Measurements from ENCODE around the gene RABL2A.
"Not testable (repeated sequence)": the region's sequence is repeated elsewhere in the genome, so short reads cannot be mapped to it uniquely, and the experiment has no call there.

The RABL2A gene

DNA sequence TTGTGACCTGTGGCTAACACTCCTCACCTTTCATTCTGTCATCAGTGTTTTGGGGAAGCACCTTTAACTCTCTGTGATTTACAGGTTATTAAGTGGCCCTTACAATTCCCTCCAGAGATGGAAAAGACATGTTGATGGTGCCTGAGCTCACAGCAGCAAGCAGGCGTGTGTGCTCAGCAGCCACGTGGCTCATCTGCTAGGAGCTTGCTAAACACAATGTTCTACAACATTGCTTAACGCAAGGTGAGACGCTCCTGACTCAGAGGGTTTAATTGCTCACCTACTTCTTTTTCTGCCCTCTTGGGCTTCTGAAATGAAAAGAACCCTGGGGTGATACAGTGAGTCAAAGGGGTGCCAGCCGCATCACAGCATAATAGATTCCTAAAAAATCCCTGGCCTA, 6.1 kb upstream of the RABL2A start:
- not testable (repeated sequence) for DNase-seq

DNA sequence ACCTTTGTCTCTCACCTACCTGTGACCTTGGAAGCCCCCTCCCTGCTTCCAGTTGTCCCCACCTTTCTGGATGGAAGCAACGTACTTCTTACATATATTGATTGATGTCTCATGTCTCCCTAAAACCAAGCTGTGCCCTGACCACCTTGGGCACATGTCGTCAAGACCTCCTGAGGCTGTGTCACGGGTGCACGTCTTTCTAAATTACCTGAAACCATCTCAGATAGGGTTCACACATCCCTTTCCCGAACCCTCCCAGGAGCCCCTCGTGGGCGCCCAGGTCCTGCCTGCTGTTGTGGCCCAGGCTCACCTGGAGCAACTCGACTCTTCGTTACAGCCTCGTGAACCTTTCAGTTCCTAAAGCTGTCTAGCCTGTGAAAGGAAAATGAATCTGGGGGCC, 1.2 kb upstream of the RABL2A start:
- not testable (repeated sequence) for DNase-seq

DNA sequence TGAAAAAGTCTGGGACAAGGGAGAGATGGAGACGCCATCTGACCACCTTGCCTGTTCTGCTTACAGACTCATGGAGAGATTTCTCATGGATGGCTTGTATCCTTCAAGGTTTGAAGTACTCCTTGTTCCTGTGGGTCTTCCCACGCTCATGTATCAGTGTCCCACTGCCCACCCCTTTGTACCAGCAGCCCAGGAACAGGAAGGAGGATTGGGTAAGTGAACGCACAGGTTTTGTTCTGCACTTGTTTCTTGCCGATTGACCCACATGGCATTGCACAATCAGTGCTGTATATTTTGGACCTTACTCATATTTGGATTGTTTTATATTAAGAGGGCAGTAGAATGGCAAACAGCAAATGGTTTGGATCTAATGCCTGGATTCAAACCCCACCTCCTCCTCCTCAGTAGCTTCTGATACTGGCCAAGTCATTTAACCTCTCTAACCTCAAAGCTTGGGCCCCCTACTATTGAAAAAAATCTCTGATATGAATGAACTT, 5.8 kb downstream of the RABL2A start:
- not testable (repeated sequence) for DNase-seq

DNA sequence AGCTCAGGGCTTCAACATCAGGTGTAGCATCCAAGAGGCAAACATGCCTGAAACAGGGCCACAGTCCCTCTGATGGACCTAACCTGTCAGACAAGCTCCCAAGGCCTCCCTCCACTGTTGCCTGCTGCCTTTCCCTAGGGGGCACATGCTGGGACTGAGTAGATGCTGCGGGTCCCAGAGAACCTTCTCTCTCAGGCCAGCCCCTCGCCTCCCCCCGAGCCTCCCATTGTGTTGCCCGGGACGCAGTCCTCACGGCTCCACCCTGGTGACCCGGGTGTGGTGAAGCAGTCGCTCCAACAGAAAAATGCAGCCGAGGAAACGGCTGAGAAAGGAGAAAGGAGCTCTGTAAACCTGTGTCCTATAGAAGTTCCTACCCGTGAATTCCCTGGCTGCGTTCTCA, 8.3 kb downstream of the RABL2A start:
- DNase-seq, result not testable (repeated sequence)

DNA sequence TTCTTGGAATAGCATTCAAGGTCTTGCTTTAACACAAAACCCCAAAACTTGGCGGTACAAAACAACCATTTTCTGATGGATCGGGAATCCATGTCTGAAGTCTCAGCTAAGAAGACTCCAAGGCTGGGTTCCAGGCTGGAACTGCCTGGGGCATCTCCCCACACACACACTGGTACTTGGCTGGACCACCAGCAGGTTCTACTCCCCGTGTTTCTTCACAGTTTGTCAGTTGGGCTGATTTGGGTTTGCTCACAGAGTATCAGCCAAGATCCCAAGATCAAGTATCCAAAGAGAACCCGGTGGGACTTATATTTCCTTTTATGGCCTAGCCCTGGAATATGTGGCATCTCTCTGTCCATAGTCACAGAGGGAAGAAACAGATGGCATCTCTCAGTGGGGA, 9.2 kb downstream of the RABL2A start:
- not testable (repeated sequence) for DNase-seq

DNA sequence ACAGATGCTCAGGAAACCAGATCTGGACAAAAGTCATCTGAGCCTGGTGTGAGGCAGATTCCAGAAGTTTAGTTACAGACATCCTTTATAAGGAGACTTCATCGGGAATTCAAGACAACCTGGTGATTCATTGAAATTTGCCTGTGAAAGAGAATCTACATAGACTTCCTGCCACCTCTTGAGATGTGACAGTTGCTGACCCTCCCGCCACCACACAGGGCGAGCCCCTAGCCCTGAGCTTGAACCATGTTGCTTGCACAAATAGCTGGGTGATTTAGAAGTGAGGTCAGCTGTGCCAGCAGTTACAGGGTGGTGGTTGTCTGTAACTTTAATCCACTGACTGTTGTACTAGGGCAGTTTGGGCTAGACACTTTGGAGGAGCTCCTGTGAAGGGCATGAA, 11.0 kb downstream of the RABL2A start:
- not testable (repeated sequence) for DNase-seq

DNA sequence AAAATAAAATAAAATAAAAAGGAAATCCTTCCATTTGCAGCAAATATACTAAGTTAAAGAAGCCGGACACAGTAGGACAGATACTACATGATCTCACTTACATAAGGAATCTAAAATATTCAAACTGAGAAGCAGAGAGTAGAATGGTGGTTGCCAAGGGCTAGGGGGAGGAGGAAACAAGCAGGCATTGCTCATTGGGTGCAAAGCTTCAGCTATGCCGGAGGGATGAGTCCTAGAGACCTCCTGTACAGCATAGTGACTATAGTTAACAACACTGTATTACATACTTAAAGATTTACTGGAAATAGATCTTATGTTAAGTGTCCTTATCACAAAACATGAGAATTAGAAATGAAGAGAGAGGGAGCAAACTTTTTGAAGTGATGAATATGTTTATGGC, 19.2 kb downstream of the RABL2A start:
- not testable (repeated sequence) for DNase-seq

DNA sequence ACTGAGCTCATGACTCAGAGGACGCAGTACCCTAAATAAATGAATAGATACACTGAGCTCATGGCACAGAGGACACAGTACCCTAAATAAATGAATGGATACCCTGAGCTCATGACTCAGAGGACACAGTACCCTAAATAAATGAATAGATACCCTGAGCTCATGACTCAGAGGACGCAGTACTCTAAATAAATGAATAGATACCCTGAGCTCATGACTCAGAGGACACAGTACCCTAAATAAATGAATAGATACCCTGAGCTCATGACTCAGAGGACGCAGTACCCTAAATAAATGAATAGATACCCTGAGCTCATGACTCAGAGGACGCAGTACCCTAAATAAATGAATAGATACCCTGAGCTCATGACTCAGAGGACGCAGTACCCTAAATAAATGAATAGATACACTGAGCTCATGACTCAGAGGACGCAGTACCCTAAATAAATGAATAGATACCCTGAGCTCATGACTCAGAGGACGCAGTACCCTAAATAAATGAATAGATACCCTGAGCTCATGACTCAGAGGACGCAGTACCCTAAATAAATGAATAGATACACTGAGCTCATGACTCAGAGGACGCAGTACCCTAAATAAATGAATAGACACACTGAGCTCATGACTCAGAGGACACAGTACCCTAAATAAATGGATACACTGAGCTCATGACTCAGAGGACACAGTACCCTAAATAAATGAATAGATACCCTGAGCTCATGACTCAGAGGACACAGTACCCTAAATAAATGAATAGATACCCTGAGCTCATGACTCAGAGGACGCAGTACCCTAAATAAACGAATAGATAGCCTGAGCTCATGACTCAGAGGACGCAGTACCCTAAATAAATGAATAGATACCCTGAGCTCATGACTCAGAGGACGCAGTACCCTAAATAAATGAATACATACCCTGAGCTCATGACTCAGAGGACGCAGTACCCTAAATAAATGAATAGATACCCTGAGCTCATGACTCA, 24.1 kb downstream of the RABL2A start:
- DNase-seq, result not testable (repeated sequence)

DNA sequence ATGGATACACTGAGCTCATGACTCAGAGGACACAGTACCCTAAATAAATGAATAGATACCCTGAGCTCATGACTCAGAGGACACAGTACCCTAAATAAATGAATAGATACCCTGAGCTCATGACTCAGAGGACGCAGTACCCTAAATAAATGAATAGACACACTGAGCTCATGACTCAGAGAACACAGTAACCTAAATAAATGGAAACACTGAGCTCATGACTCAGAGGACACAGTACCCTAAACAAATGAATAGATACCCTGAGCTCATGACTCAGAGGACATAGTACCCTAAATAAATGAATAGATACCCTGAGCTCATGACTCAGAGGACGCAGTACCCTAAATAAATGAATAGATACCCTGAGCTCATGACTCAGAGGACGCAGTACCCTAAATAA, 25.5 kb downstream of the RABL2A start:
- not testable (repeated sequence) for DNase-seq

DNA sequence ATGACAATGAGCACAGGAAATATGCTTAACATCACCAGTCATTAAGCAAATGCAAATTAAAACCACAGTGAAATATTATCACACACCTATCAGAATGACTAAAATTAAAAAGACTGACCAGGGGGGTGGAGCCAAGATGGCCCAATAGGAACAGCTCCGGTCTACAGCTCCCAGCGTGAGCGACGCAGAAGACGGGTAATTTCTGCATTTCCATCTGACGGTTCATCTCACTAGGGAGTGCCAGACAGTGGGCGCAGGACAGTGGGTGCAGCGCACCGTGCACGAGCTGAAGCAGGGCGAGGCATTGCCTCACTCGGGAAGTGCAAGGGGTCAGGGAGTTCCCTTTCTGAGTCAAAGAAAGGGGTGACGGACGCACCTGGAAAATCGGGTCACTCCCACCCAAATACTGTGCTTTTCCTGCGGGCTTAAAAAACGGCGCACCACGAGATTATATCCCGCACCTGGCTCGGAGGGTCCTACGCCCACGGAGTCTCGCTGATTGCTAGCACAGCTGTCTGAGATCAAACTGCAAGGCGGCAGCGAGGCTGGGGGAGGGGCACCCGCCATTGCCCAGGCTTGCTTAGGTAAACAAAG, 29.1 kb downstream of the RABL2A start:
- not testable (repeated sequence) for DNase-seq

DNA sequence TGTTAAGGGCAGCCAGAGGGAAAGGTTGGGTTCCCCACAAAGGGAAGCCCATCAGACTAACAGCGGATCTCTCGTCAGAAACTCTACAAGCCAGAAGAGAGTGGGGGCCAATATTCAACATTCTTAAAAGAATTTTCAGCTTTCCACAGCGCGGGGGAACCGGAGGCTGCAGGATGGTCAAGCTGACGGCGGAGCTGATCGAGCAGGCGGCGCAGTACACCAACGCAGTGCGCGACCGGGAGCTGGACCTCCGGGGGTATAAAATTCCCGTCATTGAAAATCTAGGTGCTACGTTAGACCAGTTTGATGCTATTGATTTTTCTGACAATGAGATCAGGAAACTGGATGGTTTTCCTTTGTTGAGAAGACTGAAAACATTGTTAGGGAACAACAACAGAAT, 30.7 kb downstream of the RABL2A start:
- DNase-seq, result not testable (repeated sequence)

DNA sequence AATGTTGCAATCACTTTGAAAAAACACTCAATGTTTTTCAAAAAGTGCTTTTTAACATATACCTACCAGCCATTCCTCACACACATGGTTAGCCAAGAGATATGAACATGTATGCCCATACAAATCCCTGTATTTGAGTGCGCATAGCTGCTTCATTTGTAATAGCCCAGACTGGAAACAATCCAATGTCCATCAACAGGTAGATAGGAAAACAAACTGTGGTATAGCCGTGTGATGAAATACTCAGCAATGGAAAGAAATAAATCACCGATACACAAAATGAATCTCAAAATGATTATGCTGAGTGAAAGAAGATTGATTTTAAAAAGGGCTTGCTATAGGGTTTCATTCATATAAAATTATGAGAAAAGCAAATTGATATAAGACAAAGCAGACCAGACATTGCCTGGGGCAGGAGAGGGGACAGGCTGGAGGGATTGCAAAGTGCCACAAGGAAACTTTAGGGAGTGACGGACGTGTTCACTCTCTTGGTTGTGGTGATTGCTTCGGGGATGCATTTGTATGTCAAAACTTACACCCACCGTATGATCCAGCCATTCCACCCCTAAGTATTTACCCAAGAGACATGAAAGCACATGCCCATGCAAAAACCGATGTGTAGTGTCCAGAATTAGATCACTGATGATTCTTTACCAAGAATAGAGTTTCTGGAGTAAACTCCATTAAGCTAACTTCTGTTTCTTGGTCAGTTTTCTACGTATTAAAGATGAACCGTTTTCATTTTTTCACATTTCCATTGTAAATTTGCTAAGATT, 36.4 kb downstream of the RABL2A start:
- not testable (repeated sequence) for DNase-seq

DNA sequence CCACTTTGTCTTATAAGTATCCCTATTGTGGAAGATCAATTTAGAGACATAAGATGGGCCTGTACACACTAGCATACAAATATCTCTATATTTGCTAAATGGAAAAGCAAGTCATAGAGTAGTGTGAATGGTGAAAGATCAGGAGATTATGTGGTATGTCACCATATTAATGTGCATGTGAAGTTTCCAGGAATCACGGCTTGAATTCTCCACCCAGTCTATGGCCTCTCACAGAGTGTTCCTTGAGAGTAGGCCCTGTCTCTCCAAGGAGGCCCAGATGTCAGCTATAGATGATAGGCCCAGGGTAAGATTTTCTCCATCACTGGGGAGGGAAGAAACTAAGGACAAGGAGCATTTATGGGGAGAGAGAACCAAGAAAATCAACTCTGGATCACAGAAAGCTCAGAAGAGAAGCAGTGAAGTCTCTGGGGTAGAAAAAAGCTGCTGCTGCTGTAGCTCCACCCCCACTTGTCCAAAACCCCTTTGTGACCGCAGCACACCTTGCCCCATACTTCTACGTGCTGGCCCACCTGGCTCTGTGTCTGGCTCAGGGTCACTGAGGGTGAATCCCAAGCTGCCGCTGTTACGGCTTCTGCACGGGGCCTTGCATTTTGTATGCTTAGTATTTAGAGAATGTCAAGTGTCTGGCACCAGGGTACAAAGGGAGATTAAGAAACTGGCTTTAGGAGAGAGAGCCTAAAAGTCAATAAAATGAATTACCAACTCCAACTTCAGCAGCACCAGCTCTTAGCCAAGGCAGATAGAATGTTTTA, 37.9 kb downstream of the RABL2A start:
- DNase-seq, result not testable (repeated sequence)

DNA sequence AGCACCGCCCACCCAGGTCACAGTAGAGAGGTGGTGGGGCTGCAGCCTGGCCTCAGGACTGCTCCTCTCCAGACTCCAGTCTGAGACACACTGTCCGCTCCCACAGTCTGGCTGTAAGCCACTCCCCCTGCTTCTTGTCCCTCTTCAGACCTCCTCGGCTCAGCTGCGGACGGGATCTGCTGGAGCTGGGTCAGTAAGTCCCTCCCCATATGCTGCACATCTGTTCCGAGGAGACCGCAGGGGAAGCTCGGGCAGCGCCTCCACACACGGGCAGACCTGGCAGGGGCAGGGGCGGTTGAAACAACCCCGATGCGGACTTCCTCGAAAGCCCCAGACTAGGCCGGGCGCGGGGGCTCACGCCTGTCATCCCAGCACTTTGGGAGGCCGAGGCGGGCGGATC, 41.9 kb downstream of the RABL2A start:
- DNase-seq, result not testable (repeated sequence)

DNA sequence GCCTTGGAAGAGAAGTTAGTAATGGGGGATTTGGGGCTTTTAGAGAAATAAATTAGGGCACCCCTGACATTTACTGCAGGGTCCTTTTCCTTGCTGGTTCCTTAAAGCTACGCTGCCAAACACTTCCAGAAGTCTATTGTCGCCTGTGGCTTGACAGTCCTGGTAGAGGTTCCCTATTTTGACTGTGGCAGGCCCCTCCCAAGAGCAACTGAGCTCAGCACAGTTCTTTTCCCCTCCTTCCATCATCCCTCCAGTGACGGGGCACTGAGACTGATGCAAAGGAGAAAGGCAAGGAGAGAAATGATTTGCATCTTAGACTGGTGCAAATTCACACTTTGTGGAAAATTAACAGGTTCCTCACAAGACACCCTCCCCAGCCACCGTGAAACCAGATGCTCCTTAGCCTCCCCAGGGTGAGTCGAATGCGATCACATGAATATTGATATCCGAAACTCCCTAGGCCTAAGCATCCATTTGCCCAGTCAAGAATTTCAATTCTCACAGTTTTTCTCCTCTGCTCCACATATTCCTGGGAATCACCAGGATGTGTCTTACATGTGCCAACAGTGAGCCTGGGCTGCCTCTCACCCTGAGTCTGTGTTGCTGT, 45.4 kb downstream of the RABL2A start:
- no peak for DNase-seq

DNA sequence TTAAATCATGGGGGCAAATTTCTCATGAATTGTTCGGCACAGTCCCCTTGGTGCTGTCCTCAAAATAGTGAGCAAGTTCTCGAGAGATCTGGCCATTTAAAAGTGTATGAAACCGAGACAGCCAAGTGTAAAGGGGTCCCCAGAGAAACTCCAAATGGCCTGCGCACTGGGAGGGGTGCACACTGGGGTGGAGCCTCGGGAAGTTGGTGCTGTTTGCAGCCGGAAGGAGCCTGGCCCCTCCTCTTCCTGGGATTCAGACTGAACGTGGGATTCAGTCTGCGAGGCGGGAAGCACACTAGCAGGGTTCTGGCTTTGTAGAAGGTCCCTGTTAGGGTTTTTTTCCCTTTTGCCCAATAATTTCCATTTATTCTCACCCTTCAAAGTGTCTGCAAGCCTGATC, 48.8 kb downstream of the RABL2A start:
- no peak for DNase-seq

DNA sequence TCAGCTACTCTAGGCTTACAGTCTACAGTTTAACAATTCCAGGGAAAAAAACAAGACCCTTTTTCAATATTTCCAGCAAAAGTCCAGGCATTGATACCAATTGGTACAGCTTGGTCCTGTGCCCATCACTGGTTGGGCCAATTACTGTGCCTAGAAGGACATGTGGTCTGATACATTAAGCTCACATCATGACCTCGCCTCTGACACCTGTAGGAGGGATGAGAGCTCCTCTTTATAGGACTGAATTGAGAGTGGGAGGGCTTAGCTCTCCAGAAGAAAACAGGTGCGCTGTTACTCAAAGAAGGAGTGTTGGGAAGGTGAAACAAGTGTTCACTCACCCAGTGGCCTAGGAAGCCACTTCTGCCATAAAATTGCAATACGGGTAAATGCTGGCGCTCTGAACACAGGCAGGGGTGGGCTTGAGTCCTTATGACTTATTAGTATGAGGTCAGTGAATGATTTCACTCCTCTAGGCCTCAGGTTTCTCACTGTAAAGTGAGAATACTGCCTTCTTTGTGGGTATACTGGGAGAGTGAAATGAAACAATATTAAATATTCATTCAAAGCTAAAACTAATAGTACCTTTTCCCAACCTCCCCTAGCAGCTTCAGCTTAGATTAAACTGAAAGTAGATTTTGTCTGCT, 49.7 kb downstream of the RABL2A start:
- DNase-seq, result no peak

DNA sequence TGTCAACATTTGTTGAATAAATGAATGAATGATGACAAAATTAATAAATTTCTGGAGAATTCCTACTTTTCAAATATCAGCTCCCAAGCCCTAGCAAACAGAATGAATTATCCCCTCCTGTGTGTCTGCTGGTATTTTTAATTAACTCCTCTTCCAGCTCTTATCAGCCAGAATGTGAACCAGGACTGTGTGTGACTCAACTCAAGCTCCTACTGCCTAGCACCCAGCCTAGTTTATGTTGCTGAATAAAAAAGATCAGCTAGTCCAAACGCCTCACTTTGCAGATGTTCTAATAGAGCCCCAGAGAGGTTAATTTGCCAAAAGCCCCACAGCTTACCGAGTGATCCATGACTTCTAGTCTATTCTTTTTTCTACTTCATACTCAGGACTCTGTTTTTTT, 50.3 kb downstream of the RABL2A start:
- DNase-seq, result no peak

DNA sequence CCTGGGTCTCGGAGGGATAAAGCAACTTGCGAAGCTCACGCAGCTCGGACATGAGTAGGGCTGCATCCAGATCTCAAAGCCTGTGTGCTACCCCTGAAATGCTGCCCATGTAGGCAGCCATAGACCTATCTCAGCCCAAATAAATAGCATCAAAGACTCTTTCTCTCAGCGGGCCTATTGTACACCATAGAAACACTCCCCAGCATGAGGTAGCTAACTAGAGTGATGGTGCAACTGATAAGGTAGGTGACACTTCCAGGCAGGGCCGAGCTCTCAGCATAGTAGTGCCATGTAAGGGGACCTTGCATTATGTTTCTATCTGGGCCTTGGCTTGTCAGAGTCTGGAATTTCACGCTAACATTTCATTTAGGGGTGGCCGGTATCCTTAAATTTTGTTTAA, 52.4 kb downstream of the RABL2A start:
- no peak for DNase-seq

DNA sequence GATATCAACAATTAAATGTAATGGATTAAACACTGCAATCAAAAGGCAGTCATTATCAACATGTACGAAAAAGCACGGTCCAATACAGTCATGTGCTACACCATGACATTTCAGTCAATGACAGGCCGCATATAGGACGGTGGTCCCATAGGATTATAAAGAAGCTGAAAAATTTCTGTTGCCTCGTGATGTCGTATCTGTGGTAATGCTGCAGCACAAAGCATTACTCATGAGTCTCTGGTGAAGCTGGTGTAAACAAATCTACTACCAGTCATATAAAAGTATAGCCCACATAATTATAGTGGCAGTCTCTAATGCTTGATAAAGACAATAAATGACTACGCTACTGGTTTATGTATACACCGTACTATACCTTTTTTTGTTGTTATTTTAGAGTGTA, 58.4 kb downstream of the RABL2A start:
- DNase-seq, result no peak

DNA sequence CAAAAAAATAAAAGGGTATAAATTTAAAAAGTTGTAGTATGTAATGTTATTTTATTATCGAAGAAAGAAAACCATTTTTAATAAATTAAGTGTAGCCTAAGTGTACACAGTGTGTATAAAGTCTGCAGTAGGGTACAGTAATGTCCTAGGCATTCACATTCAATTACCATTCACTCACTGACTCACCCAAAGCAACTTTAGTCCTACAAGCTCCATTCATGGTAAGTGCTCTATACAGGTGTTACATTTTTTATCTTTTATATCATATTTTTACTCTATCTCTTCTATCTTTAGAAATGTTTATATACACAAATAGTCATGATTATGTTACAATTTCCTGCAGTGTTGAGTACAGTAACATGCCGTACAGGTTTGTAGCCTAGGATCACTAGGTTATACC, 59.5 kb downstream of the RABL2A start:
- DNase-seq, result no peak

All from NCI-H1694 treated with DMSO at 0.1 percent for 48 hours (cell line).